Myometrial cell (primary cell): Measurements from ENCODE around the gene ADGRE1. TPM values are rescaled to one million over a fixed set of nuclear protein-coding genes. Genes with fewer than 3 reads are reported as not detected.

ENCODE experiments used
- total RNA-seq: library from RNA; depleted of rRNA; stranded (reverse); fragments of >200 nt; gene quantifications from 2 replicates; pipeline ENCODE4 v1.2.3, GENCODE V29; 2015

The ADGRE1 gene
- total RNA-seq, result not detected in 2 replicates

GRCh38 chr19:6887316-6887715 is at the start of gene ADGRE1:
Gene ADGRE1 (plus strand): TSS chr19:6887579. CDS start chr19:6887609, 30 bp downstream.

Other genes with a start within 250 kb of the ADGRE1 start
- gene TNFSF14, start 217.4 kb upstream of the ADGRE1 start, total RNA-seq, result not detected in 2 replicates
- 3.5 and 9.4 TPM in 2 replicates for gene C3, start 166.9 kb upstream of the ADGRE1 start, total RNA-seq
- 51.2 and 59.1 TPM in 2 replicates for gene GPR108, start 150.0 kb upstream of the ADGRE1 start, total RNA-seq
- 57.9 and 60.8 TPM in 2 replicates for gene TRIP10, start 147.9 kb upstream of the ADGRE1 start, total RNA-seq
- gene SH2D3A, start 120.1 kb upstream of the ADGRE1 start, total RNA-seq, result 0.18 TPM in 1 of 2 replicates, not detected in the other
- gene VAV1, start 114.9 kb upstream of the ADGRE1 start, total RNA-seq, result not detected in 2 replicates
- not detected in 2 replicates for gene MBD3L2B, start 133.9 kb downstream of the ADGRE1 start, total RNA-seq
- gene MBD3L5, start 143.0 kb downstream of the ADGRE1 start, total RNA-seq, result not detected in 2 replicates
- not detected in 2 replicates for gene MBD3L4, start 152.6 kb downstream of the ADGRE1 start, total RNA-seq
- gene MBD3L2, start 161.7 kb downstream of the ADGRE1 start, total RNA-seq, result not detected in 2 replicates
- not detected in 2 replicates for gene MBD3L3, start 171.1 kb downstream of the ADGRE1 start, total RNA-seq
- 2.9 and 5.1 TPM in 2 replicates for gene ZNF557, start 182.1 kb downstream of the ADGRE1 start, total RNA-seq